NB4 (cell line): Measurements from ENCODE around the gene SLC48A1.

Source experiments
- POLR2A ChIP-seq: IDR thresholded peaks from 2 replicates; pipeline ENCODE4 v1.6.1; 2011; ENCODE audit warnings: mild to moderate bottlenecking; ENCODE audit not compliant: insufficient read length; ENCODE audit errors: extremely low read depth
- TF ChIP-seq, protein P1 (sequence below): IDR thresholded peaks from one replicate; pipeline ENCODE4 v1.5.1; 2012; ENCODE audit warnings: low read depth, low read length

DNA sequence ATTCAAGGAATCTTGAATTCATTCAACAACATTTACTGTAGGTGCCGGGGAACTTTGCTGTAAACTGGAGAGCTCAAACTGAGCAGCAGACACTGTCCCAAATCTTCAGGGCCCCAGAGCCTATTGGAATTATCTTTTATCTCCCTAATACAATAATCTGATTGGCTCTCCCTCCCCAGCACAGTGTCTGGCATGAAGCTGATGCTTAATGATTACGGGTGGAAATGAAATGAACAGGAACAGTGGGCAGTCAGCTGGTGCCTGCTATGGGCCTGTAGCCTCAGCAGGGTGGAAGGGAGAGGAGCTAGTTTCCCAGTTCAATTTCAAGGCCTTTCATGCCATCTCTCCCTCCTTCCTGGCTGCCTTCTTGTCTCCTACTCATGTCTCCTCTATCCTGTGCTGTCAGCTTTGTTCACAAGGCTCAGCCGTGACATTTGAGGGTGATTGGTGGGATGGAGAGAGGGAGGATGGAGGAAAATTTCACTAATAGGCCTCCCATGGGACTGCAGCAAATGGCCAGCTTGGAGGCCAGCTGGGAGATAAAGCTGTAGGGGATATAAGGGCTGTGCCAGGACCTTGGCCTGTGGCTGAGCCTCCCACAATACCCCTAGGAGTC is 10.1 kb upstream of the SLC48A1 start:
- TF ChIP-seq POLR2A = no peak
- TF ChIP-seq, protein P1, sequence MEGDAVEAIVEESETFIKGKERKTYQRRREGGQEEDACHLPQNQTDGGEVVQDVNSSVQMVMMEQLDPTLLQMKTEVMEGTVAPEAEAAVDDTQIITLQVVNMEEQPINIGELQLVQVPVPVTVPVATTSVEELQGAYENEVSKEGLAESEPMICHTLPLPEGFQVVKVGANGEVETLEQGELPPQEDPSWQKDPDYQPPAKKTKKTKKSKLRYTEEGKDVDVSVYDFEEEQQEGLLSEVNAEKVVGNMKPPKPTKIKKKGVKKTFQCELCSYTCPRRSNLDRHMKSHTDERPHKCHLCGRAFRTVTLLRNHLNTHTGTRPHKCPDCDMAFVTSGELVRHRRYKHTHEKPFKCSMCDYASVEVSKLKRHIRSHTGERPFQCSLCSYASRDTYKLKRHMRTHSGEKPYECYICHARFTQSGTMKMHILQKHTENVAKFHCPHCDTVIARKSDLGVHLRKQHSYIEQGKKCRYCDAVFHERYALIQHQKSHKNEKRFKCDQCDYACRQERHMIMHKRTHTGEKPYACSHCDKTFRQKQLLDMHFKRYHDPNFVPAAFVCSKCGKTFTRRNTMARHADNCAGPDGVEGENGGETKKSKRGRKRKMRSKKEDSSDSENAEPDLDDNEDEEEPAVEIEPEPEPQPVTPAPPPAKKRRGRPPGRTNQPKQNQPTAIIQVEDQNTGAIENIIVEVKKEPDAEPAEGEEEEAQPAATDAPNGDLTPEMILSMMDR = no peak
